SK-MEL-5 (cell line): ENCODE data around the gene GALNT10. TPM values are rescaled to one million over a fixed set of nuclear protein-coding genes. Genes with fewer than 3 reads are reported as not detected.

Source experiments
- DNase-seq: peaks from one replicate; pipeline ENCODE4 v3.0.0-alpha.2; 2016; ENCODE audit warnings: low read depth, low spot score
- in situ Hi-C: cut with HindIII; loops from 2 replicates; pipeline ENCODE4 v1.10.0; 2016; ENCODE audit warnings: low sequenced_read_pairs, high pct_unique_total_duplicates, low pct_unique_long_range_greater_than_20kb
- total RNA-seq: library from RNA; depleted of rRNA; stranded (reverse); fragments of >200 nt; shearing (Covaris generic); gene quantifications from 2 replicates; pipeline ENCODE4 v1.2.3, GENCODE V29; 2014

Gene GALNT10
- total RNA-seq, 1 experiment from 2014 or later = 8.7 TPM

GRCh38 chr5:154316223-154316935 is 125.8 kb downstream of the GALNT10 start:
- no peak for DNase-seq
- in situ Hi-C loops = no loop called here

GRCh38 chr5:154317916-154318315 is 127.4 kb downstream of the GALNT10 start:
- in situ Hi-C loops = no loop called here
- no peak for DNase-seq

GRCh38 chr5:154318691-154319090 is 128.2 kb downstream of the GALNT10 start:
- no peak for DNase-seq
- in situ Hi-C loops = no loop called here

GRCh38 chr5:154319736-154320135 is 129.2 kb downstream of the GALNT10 start:
- DNase-seq = no peak
- in situ Hi-C loops = no loop called here

GRCh38 chr5:154320224-154321089 is 129.9 kb downstream of the GALNT10 start:
- DNase-seq = no peak
- in situ Hi-C loops = no loop called here

GRCh38 chr5:154321546-154321945 is 131.0 kb downstream of the GALNT10 start:
- in situ Hi-C loops = no loop called here
- no peak for DNase-seq

GRCh38 chr5:154324033-154324432 is 133.5 kb downstream of the GALNT10 start:
- in situ Hi-C loops = no loop called here
- no peak for DNase-seq

GRCh38 chr5:154325566-154325965 is 135.0 kb downstream of the GALNT10 start:
- DNase-seq = no peak
- in situ Hi-C loops = no loop called here

- in situ Hi-C loops = no loop called here
- DNase-seq = no peak
Observed at GRCh38 chr5:154329062-154329461, 138.5 kb downstream of the GALNT10 start.

- DNase-seq = no peak
- in situ Hi-C loops = no loop called here
Observed at GRCh38 chr5:154329519-154330040, 139.0 kb downstream of the GALNT10 start.

- in situ Hi-C loops = no loop called here
- DNase-seq = no peak
Observed at GRCh38 chr5:154330097-154330667, 139.6 kb downstream of the GALNT10 start.

GRCh38 chr5:154331232-154331631 is 140.7 kb downstream of the GALNT10 start:
- no peak for DNase-seq
- in situ Hi-C loops = no loop called here

- DNase-seq = no peak
- in situ Hi-C loops = no loop called here
Observed at GRCh38 chr5:154331924-154332323, 141.4 kb downstream of the GALNT10 start.

GRCh38 chr5:154332451-154332850 is 141.9 kb downstream of the GALNT10 start:
- in situ Hi-C loops = no loop called here
- no peak for DNase-seq

GRCh38 chr5:154333016-154333415 is 142.5 kb downstream of the GALNT10 start:
- in situ Hi-C loops = no loop called here
- DNase-seq = no peak

GRCh38 chr5:154334406-154335064 is 144.0 kb downstream of the GALNT10 start:
- in situ Hi-C loops = no loop called here
- no peak for DNase-seq

- no peak for DNase-seq
- in situ Hi-C loops = no loop called here
Observed at GRCh38 chr5:154335065-154335448, 144.5 kb downstream of the GALNT10 start.

GRCh38 chr5:154341620-154342019 is 151.1 kb downstream of the GALNT10 start:
- DNase-seq = no peak
- in situ Hi-C loops = no loop called here
